Naive thymus-derived CD8-positive, alpha-beta T cell (primary cell): ENCODE results near the gene ST6GALNAC1. TPM values are rescaled to one million over a fixed set of nuclear protein-coding genes. Genes with fewer than 3 reads are reported as not detected.
"Not testable (repeated sequence)": the region's sequence is repeated elsewhere in the genome, so short reads cannot be mapped to it uniquely, and the experiment has no call there.

Source experiments
- ATAC-seq, 2 donors: fragments of 150-1000 bp; cut with Tn5 transposase in 1 of 2; sonication (Bioruptor Pico), chemical (Tn5 transposase) in 1 of 2; 1 replicate in 1 of 2; 2 replicates in 1 of 2; pipeline ENCODE4 v1.10.0; 2021; ENCODE audit warnings: mild to moderate bottlenecking in 2 of 2, moderate library complexity in 2 of 2
- POLR2A ChIA-PET: fragments of 350-600 bp; sonication (Branson Sonifier 250); formaldehyde crosslinking; loops from one replicate; lab custom pipeline; 2021; ENCODE audit warnings: antibody characterized with exemption; lab: Charles Lee
- DNase-seq, 10 donors: peaks; one replicate each; pipeline versions ENCODE4 v3.0.0 to v3.0.0-alpha.2; 2020 to 2022
- H3K27ac Mint-ChIP-seq, 10 donors: one replicate each; pipeline ENCODE4 v1.8.0; 2020 to 2022; ENCODE audit warnings: mild to moderate bottlenecking in 10 of 10, mixed read lengths in 10 of 10, moderate library complexity in 4 of 10, inconsistent platforms in 1 of 10
- H3K27me3 Mint-ChIP-seq, 5 donors: one replicate each; pipeline ENCODE4 v1.8.0; 2021 to 2022; ENCODE audit warnings: mixed read lengths in 5 of 5
- H3K36me3 Mint-ChIP-seq, 3 donors: one replicate each; pipeline ENCODE4 v1.8.0; 2020 to 2022; ENCODE audit warnings: mixed read lengths in 3 of 3, mild to moderate bottlenecking in 2 of 3, inconsistent platforms in 1 of 3
- H3K4me1 Mint-ChIP-seq, 4 donors: one replicate each; pipeline ENCODE4 v1.8.0; 2021 to 2022; ENCODE audit warnings: mixed read lengths in 4 of 4
- H3K4me3 Mint-ChIP-seq, 10 donors: one replicate each; pipeline ENCODE4 v1.8.0; 2020 to 2022; ENCODE audit warnings: mild to moderate bottlenecking in 10 of 10, mixed read lengths in 10 of 10, moderate library complexity in 6 of 10, inconsistent platforms in 1 of 10
- H3K9me3 Mint-ChIP-seq, 9 donors: one replicate each; pipeline ENCODE4 v1.8.0; 2020 to 2022; ENCODE audit warnings: mixed read lengths in 9 of 9, mild to moderate bottlenecking in 3 of 9, inconsistent platforms in 1 of 9, moderate library complexity in 1 of 9
- polyA plus RNA-seq, 3 donors: library from polyadenylated mRNA; unstranded; fragments of 300-500 nt; fragmentation: Illumina TruSeq; gene quantifications; one replicate each; pipeline ENCODE4 v1.2.3, GENCODE V29; 2021
- total RNA-seq, 8 experiments: library from RNA in 2 of 8; stranded (reverse) in 2 of 8; gene quantifications; one replicate each; pipeline ENCODE4 v1.2.3 and lab custom pipeline; 2021 to 2026

ST6GALNAC1 gene
- total and polyA plus RNA-seq, 5 experiments from 2014 or later, result 0.07 to 0.52 TPM; not detected in 3

DNA sequence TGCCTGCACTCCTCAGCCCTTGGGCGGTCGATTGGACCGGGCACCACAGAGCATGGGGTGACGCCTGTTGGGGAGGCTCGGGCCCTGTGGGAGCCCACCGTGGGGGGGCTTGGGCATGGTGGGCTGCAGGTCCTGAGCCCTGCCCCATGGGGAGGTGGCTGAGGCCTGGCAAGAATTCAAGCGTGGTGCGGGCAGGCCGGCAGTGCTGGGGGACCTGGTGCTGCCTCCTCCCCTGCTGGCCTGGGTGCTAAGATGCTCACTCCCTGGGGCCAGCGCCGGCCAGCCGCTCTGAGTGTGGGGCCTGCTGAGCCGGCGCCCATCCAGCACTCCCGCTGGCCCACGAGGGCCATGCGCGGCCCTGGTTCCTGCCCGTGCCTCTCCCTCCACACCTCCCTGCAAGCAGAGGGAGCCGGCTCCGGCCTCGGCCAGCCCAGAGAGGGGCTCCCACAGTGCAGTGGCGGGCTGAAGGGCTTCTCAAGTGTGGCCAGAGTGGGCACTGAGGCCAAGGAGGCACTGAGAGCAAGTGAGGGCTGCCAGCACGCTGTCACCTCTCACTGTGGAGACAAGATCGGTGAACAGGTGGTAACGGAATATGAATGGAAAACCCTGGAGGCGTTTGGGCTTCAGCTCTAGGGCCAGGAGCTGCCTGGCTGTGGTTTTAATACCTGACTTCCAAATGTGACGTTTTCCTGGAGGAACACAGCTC is 28.5 kb downstream of the ST6GALNAC1 start:
- Mint-ChIP-seq H3K9me3 (no peaks in the 10 kb centered on the region), H3K27me3 (peaks cover 0 to 2% (median 0%) of the 10 kb centered on the region in 5 donors), H3K4me1 (peaks cover 0 to 6% (median 1%) of the 10 kb centered on the region in 4 donors), H3K4me3 (no peak overlapping the region), H3K27ac (no peak overlapping the region), H3K36me3 (no peaks in the 10 kb centered on the region)
- POLR2A ChIA-PET, result interaction anchor here (0.8 kb wide), 1 partner anchor 201 kb away, joined by 7 read pairs; no protein-coding TSS in a partner anchor
- no peak for ATAC-seq
- no peak for DNase-seq

DNA sequence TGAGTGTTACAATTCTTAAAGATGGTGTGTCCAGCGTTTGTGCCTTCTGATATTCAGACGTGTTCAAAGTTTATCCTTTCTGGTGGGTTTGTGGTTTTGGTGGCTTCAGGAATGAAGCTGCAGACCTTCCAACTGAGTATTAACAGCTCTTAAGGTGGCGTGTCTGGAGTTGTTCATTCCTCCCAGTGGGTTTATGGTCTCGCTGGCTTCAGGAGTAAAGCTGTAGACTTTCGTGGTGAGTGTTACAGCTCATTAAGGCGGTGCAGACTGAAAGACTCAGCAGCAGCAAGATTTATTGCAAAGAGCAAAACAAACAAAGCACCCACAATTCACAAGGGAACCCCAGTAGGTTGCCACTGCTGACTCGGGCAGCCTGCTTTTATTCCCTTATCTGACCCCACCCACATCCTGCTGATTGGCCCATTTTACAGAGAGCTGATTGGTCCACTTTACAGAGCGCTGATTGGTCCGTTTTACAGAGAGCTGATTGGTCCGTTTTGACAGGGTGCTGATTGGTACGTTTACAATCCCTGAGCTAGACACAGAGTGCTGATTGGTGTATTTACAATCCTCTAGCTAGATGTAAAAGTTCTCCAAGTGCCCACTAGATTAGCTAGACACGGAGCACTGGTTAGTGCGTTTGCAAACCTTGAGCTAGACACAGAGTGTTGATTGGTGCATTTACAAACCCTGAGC is 29.3 kb downstream of the ST6GALNAC1 start:
- ATAC-seq, H3K36me3 Mint-ChIP-seq, H3K4me3 Mint-ChIP-seq, POLR2A ChIA-PET, H3K9me3 Mint-ChIP-seq, H3K27me3 Mint-ChIP-seq, H3K4me1 Mint-ChIP-seq: not testable (repeated sequence)
- DNase-seq, result peak in 1 of 10 donors; percentile 6
- H3K27ac Mint-ChIP-seq, result peak overlapping the region in 2 of 10 donors; percentile 16 to 44

DNA sequence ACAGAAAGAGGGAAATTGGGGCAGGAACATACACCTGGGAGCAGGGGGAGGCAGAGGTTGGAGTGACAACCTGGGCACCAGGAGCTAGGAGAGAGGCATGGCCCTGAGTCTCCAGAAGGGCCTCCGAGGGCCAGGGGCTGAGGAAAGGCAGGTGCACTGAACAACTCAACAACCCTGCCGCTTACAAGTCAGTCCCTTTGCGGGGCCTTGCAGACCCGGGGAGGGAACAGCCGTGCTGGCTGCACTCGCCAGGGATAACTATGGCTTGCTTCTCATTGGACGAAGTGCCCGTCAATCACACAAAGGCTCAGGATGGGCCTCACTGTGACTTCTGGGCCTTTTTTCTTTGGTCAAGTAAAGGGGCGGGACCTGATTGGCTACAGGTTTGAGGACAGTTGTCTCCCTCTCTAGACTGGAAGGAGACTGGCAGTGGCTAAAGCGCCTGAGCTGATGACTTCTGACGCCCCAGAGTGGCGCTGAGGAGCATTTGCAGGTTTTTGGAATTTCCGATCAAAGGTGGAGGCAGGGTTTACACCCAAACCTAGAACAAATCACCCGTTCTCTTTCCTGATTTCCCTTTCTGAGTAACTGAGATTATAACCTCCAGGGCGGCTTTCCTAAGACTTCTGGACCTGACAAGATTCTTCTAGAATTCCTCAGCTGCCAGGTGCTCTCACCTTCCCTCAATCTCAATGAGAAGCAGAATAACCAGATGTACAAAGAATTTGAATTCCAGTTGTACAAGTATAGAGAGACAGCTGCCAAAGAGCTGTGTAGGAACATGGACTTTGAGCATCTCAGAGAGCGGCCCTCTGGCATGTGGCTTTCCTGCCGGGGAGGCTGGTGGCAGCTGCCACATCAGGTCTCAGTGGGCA is 30.3 kb downstream of the ST6GALNAC1 start:
- H3K4me1 Mint-ChIP-seq, result peaks cover 0 to 6% (median 1%) of the 10 kb centered on the region in 4 donors
- DNase-seq (no peak), ATAC-seq (no peak)
- H3K4me3 Mint-ChIP-seq, result no peak overlapping the region
- peaks cover 0 to 3% (median 0%) of the 10 kb centered on the region in 5 donors for H3K27me3 Mint-ChIP-seq
- H3K9me3 Mint-ChIP-seq, result no peaks in the 10 kb centered on the region
- no peaks in the 10 kb centered on the region for H3K36me3 Mint-ChIP-seq
- no peak overlapping the region for H3K27ac Mint-ChIP-seq
- POLR2A ChIA-PET, result no interaction called here

DNA sequence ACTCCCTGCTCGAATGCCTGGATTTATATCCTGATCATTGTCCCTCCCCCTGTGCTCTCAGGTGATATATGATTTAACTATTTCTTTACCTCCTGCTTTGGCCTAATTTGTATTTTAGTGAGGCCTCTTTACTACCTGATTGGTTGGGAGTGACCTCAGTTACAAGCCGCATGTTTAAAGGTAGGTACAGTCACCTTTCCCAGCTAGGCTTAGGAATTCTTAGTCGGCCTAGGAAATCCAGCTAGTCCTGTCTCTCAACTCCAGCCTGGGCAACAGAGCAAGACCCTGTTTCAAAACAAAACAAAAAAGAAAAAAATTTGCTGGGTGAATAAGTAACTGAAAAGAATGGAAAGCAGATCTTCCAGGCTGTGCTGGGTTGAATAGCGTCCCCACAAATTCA is 31.1 kb downstream of the ST6GALNAC1 start:
- no peaks in the 10 kb centered on the region for H3K36me3 Mint-ChIP-seq
- DNase-seq (no peak), ATAC-seq (no peak)
- no peak overlapping the region for H3K4me3 Mint-ChIP-seq
- POLR2A ChIA-PET, result no interaction called here
- H3K27me3 Mint-ChIP-seq, result peaks cover 0 to 3% (median 0%) of the 10 kb centered on the region in 5 donors
- no peaks in the 10 kb centered on the region for H3K9me3 Mint-ChIP-seq
- H3K27ac Mint-ChIP-seq, result no peak overlapping the region
- peaks cover 0 to 6% (median 1%) of the 10 kb centered on the region in 4 donors for H3K4me1 Mint-ChIP-seq

DNA sequence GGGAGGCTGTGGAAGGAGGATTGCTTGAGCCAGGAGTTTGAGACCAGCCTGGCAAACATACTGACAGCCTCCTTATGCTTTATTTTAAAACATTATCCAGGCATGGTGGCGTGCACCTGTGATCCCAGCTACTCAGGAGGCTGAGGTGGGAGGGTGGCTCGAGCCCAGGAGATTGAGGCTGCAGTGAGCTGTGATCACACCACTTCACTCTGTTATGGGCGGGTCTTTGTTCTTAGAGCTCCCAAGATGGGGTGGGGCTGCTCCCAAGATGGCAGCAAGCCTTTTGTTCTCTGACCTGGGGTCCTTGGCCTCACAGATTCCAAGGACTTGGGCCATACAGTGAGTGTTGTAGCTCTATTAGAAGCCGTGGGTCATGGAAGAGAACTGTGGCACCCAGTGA is 31.8 kb downstream of the ST6GALNAC1 start:
- peaks cover 0 to 6% (median 1%) of the 10 kb centered on the region in 4 donors for H3K4me1 Mint-ChIP-seq
- no peak overlapping the region for H3K27ac Mint-ChIP-seq
- no peaks in the 10 kb centered on the region for H3K36me3 Mint-ChIP-seq
- H3K4me3 Mint-ChIP-seq, result no peak overlapping the region
- POLR2A ChIA-PET, result no interaction called here
- DNase-seq, result no peak
- no peak for ATAC-seq
- H3K9me3 Mint-ChIP-seq, result no peaks in the 10 kb centered on the region
- H3K27me3 Mint-ChIP-seq, result peaks cover 0 to 3% (median 0%) of the 10 kb centered on the region in 5 donors

DNA sequence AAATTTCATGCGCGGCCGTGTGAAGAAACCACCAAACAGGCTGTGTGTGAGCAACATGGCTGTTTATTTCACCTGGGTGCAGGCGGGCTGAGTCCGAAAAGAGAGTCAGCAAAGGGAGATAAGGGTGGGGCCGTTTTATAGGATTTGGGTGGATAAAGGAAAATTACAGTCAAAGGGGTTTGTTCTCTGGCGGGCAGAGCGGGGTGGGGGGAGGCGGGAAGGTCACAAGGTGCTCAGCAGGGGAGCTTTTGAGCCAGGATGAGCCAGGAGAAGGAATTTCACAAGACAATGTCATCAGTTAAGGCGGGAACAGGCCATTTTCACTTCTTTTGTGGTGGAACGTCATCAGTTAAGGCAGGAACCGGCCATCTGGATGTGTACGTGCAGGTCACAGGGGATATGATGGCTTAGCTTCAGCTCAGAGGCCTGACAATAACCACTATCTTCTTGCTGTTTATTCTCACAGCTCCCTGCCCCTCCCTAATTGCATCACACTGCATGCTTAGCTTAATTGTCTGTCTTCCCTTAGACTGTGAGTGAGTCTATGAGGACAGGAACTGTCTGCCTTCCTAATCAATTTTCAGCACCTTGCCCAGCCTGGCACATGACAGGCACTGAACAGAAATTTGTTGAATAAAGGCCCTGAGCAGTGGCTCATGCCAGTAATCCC is 32.3 kb downstream of the ST6GALNAC1 start:
- H3K4me3 Mint-ChIP-seq, H3K9me3 Mint-ChIP-seq, DNase-seq, H3K36me3 Mint-ChIP-seq, POLR2A ChIA-PET, H3K4me1 Mint-ChIP-seq, ATAC-seq, H3K27me3 Mint-ChIP-seq, H3K27ac Mint-ChIP-seq: not testable (repeated sequence)

DNA sequence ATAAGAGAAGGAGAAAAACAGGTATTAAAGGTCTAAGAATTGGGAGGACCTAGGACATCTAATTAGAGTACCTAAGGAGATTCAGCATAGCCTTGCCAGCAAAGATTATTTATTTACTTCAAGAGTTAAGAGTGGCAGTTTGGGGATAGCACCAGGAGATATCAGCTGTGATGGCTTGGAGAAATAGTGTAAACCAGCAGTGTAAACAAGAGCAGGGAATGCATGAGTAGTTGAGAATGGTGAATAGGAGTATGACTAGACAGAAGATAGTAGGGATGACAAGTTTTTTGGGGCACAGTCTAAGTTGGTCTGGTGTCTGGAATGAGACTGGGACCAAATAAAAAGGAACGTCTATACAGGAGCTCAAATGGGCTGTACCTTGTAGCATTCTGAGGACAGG is 36.9 kb downstream of the ST6GALNAC1 start:
- DNase-seq, H3K36me3 Mint-ChIP-seq, H3K27ac Mint-ChIP-seq, H3K9me3 Mint-ChIP-seq, H3K4me3 Mint-ChIP-seq, ATAC-seq, POLR2A ChIA-PET, H3K4me1 Mint-ChIP-seq, H3K27me3 Mint-ChIP-seq: not testable (repeated sequence)

DNA sequence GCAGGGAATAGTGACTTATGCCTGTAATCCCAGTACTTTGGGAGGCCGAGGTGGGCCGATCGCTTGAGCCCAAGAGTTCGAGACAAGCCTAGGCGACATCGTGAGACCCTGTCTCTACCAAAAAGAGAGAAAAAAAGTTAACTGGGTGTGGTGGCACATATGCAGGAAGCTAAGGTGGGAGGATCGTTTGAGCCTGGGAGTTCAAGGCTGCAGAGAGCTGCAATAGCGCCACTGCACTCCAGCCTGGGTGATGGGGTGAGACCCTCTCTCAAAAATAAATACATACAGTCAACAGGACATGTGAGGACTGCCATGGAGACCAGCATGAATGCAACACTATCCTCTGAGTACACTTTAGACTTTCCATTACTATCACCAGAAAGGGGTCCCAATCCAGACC is 42.5 kb downstream of the ST6GALNAC1 start:
- Mint-ChIP-seq H3K27me3 (peaks cover 0 to 18% (median 7%) of the 10 kb centered on the region in 5 donors), H3K4me1 (peaks cover 10 to 18% (median 15%) of the 10 kb centered on the region in 4 donors), H3K4me3 (peak overlapping the region in 1 of 10 donors; percentile 39), H3K36me3 (no peaks in the 10 kb centered on the region), H3K27ac (no peak overlapping the region), H3K9me3 (peaks cover 0 to 2% (median 0%) of the 10 kb centered on the region in 9 donors)
- POLR2A ChIA-PET, result interaction anchor here (0.5 to 1.4 kb wide), 2 partner anchors 112 to 121 kb away, joined by 3 to 5 read pairs; no protein-coding TSS in a partner anchor
- ATAC-seq (no peak), DNase-seq (no peak)

DNA sequence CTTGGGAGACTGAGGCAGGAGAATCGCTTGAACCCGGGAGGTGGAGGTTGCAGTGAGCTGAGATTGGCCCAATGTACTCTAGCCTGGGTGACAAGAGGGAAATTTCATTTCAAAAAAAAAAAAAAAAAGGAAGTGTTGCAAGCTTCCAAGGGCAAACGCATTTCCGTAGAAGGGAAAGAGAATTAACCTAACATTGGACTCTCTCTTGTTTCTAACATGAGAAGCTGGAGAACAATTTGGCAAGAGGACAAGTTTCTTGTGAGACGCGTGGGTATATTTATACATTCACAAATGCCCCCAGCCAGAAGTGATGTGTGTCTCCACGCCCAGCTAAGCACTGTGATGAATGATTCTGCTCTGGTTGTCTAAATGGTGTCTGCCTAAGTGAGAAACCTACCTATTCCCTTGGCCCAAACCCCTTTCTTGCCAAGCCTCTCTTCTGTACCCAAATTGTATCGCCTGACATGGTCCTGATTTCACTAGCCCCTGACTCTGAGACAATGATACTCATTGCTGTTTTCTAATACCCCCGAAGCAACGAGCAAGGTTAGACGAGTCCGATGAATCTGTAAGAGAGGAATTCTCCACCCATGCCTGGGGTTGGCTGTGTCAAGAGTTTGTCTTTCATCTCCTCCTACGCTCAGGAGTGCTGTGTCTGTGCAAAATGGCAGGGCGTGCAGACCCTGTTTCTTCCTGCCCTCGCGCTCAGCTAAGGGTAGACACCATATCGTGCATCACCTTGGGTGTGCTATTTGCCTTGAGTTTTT is 43.7 kb downstream of the ST6GALNAC1 start:
- Mint-ChIP-seq H3K9me3 (peaks cover 0 to 2% (median 0%) of the 10 kb centered on the region in 9 donors), H3K4me1 (peaks cover 10 to 18% (median 15%) of the 10 kb centered on the region in 4 donors), H3K4me3 (peak overlapping the region in 1 of 10 donors; percentile 16), H3K36me3 (no peaks in the 10 kb centered on the region), H3K27ac (peak overlapping the region in 1 of 10 donors; percentile 57), H3K27me3 (peaks cover 0 to 18% (median 7%) of the 10 kb centered on the region in 5 donors)
- POLR2A ChIA-PET, result interaction anchor here (0.6 to 1.4 kb wide), 2 partner anchors 113 to 329 kb away, joined by 3 read pairs; no protein-coding TSS in a partner anchor
- no peak for ATAC-seq
- DNase-seq, result no peak

DNA sequence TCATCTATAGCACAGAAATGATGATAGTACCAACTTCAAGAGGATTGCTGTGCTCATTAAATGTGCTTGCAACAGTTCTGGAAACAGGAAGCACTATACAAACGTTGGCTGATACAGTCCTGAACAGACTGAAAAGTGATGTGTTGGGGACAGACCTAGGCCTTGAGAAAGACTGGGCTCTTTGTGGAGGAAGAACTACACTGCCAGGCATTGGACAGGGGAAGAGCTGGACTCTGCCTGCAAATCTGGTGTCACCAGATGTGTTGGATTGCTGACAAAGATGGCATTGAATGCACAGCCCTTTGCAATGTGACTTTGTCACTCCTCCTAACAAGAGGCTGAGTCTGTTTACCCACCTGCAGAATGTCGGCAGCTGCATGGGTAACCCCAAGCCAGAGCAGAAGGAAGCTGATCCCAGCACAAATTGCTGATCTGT is 45.5 kb downstream of the ST6GALNAC1 start:
- Mint-ChIP-seq H3K9me3 (peaks cover 0 to 2% (median 0%) of the 10 kb centered on the region in 9 donors), H3K27me3 (peaks cover 5 to 18% (median 14%) of the 10 kb centered on the region in 5 donors), H3K4me3 (no peak overlapping the region), H3K4me1 (peaks cover 10 to 18% (median 15%) of the 10 kb centered on the region in 4 donors), H3K36me3 (no peaks in the 10 kb centered on the region), H3K27ac (peak overlapping the region in 1 of 10 donors; percentile 34)
- POLR2A ChIA-PET, result interaction anchor here (1.3 kb wide), 1 partner anchor 20 kb away, joined by 3 read pairs; no protein-coding TSS in a partner anchor
- DNase-seq (no peak), ATAC-seq (no peak)
